Measurements from ENCODE around the gene PLCL1.

PLCL1 gene

GRCh38 chr2:198044777-198045176, 240.4 kb downstream of the PLCL1 start:
- no peak overlapping the region for H3K4me3 ChIP-seq (ENCODE audit: control insufficient read depth, low read depth, low read length)
- peak; percentile 18 for DNase-seq (ENCODE audit: low read depth)
- TF ChIP-seq CTCF (IDR thresholded peaks at IDR 0.05; ENCODE audit: control insufficient read depth, insufficient read depth, low read depth, low read length, missing control alignments): no peak

- TF ChIP-seq CTCF (IDR thresholded peaks at IDR 0.05; ENCODE audit: control insufficient read depth, insufficient read depth, low read depth, low read length, missing control alignments): no peak
- no peak overlapping the region for H3K4me3 ChIP-seq (ENCODE audit: control insufficient read depth, low read depth, low read length)
- peak; percentile 31 for DNase-seq (ENCODE audit: low read depth)
Observed at GRCh38 chr2:198045227-198045626, 240.8 kb downstream of the PLCL1 start.

GRCh38 chr2:198052741-198053140, 248.3 kb downstream of the PLCL1 start:
- TF ChIP-seq CTCF (IDR thresholded peaks at IDR 0.05; ENCODE audit: control insufficient read depth, insufficient read depth, low read depth, low read length, missing control alignments): no peak
- no peak for DNase-seq (ENCODE audit: low read depth)
- H3K4me3 ChIP-seq (ENCODE audit: control insufficient read depth, low read depth, low read length): no peak overlapping the region

- no peak overlapping the region for H3K4me3 ChIP-seq (ENCODE audit: control insufficient read depth, low read depth, low read length)
- DNase-seq (ENCODE audit: low read depth): no peak
- TF ChIP-seq CTCF (IDR thresholded peaks at IDR 0.05; ENCODE audit: control insufficient read depth, insufficient read depth, low read depth, low read length, missing control alignments): no peak
Observed at GRCh38 chr2:198053148-198053547, 248.8 kb downstream of the PLCL1 start.

- no peak overlapping the region for H3K4me3 ChIP-seq (ENCODE audit: control insufficient read depth, low read depth, low read length)
- DNase-seq (ENCODE audit: low read depth): no peak
- TF ChIP-seq CTCF (IDR thresholded peaks at IDR 0.05; ENCODE audit: control insufficient read depth, insufficient read depth, low read depth, low read length, missing control alignments): no peak
Observed at GRCh38 chr2:198053776-198054175, 249.4 kb downstream of the PLCL1 start.

GRCh38 chr2:198054299-198054698, 249.9 kb downstream of the PLCL1 start:
- H3K4me3 ChIP-seq (ENCODE audit: control insufficient read depth, low read depth, low read length): no peak overlapping the region
- no peak for DNase-seq (ENCODE audit: low read depth)
- peak; percentile 78 for TF ChIP-seq CTCF (IDR thresholded peaks at IDR 0.05; ENCODE audit: control insufficient read depth, insufficient read depth, low read depth, low read length, missing control alignments)

GRCh38 chr2:198055716-198056115, 251.3 kb downstream of the PLCL1 start:
- DNase-seq (ENCODE audit: low read depth): no peak
- no peak for TF ChIP-seq CTCF (IDR thresholded peaks at IDR 0.05; ENCODE audit: control insufficient read depth, insufficient read depth, low read depth, low read length, missing control alignments)
- no peak overlapping the region for H3K4me3 ChIP-seq (ENCODE audit: control insufficient read depth, low read depth, low read length)

Data from AG09309 (cell line).